Measurements from ENCODE around the gene CDCA4.
"Not testable (repeated sequence)": the region's sequence is repeated elsewhere in the genome, so short reads cannot be mapped to it uniquely, and the experiment has no call there.

GRCh38 chr14:105063506-105063905 lies 42.6 kb upstream of the CDCA4 start:
- TF ChIP-seq, protein P1, sequence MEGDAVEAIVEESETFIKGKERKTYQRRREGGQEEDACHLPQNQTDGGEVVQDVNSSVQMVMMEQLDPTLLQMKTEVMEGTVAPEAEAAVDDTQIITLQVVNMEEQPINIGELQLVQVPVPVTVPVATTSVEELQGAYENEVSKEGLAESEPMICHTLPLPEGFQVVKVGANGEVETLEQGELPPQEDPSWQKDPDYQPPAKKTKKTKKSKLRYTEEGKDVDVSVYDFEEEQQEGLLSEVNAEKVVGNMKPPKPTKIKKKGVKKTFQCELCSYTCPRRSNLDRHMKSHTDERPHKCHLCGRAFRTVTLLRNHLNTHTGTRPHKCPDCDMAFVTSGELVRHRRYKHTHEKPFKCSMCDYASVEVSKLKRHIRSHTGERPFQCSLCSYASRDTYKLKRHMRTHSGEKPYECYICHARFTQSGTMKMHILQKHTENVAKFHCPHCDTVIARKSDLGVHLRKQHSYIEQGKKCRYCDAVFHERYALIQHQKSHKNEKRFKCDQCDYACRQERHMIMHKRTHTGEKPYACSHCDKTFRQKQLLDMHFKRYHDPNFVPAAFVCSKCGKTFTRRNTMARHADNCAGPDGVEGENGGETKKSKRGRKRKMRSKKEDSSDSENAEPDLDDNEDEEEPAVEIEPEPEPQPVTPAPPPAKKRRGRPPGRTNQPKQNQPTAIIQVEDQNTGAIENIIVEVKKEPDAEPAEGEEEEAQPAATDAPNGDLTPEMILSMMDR (IDR thresholded peaks at IDR 0.05), result not testable (repeated sequence)
- not testable (repeated sequence) for TF ChIP-seq EZH2 (IDR thresholded peaks at IDR 0.05; ENCODE audit: borderline replicate concordance, insufficient read depth, low read depth, low read length, poor library complexity, severe bottlenecking)
